ENCODE data around the gene CFAP74. TPM values are rescaled to one million over a fixed set of nuclear protein-coding genes. Genes with fewer than 3 reads are reported as not detected.

Gene CFAP74
- total RNA-seq, 1 donor from 2014 or later = not detected

DNA sequence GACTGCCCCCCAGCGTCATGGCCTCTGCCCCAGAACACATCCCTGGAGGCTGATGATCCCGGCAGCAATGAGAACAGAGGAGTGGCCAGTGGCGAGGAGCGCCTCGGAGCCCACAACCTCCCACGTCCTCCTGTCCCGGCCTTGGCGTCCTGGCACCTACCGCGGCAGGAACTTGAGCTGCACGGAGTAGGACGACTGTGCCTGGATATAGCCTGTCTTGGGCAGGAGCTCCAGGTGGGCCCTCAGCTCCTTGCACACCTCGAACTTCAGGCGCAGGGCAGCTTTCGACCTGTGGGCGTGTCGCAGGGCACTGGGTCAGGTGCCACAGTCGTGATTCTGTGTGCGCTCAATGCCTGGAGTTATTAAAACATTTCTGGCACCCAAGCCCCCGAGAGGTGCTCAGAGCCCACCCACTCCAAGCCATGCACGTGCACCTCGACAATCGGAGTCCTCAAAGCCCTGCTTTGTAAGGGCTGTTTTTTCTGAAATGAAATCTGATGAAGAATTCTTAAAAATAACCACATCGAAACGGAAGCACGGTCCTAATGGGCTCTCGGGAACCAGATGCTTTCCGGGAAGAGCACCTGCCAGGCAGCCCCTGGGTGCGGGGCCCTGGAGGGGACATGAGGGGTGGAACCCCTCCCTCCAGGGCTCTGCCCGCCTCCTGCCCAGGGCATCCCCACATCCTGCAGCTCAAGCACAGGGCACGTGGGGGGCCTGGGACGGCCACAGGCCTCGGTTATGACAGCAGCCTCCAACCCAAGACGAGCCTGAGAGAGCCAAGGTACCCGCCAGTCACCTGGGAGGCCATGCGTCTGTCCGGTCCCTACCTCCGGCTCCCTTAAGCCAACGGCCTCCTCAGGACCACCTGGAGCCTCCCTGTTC is 61.5 kb downstream of the CFAP74 start:
- DNase-seq (ENCODE audit: low read depth) = no peak
- TF ChIP-seq, protein P1, sequence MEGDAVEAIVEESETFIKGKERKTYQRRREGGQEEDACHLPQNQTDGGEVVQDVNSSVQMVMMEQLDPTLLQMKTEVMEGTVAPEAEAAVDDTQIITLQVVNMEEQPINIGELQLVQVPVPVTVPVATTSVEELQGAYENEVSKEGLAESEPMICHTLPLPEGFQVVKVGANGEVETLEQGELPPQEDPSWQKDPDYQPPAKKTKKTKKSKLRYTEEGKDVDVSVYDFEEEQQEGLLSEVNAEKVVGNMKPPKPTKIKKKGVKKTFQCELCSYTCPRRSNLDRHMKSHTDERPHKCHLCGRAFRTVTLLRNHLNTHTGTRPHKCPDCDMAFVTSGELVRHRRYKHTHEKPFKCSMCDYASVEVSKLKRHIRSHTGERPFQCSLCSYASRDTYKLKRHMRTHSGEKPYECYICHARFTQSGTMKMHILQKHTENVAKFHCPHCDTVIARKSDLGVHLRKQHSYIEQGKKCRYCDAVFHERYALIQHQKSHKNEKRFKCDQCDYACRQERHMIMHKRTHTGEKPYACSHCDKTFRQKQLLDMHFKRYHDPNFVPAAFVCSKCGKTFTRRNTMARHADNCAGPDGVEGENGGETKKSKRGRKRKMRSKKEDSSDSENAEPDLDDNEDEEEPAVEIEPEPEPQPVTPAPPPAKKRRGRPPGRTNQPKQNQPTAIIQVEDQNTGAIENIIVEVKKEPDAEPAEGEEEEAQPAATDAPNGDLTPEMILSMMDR (IDR thresholded peaks at IDR 0.05; ENCODE audit: insufficient read depth, low read length, poor library complexity, severe bottlenecking) = no peak
- Histone ChIP-seq H3K27me3 (ENCODE audit: control insufficient read depth, insufficient read depth, low read length) (peaks cover 20% of the 10 kb centered on the region), H3K36me3 (ENCODE audit: control insufficient read depth, insufficient read depth, low read length) (no peaks in the 10 kb centered on the region), H3K4me3 (ENCODE audit: low read depth, low read length) (no peak overlapping the region)

DNA sequence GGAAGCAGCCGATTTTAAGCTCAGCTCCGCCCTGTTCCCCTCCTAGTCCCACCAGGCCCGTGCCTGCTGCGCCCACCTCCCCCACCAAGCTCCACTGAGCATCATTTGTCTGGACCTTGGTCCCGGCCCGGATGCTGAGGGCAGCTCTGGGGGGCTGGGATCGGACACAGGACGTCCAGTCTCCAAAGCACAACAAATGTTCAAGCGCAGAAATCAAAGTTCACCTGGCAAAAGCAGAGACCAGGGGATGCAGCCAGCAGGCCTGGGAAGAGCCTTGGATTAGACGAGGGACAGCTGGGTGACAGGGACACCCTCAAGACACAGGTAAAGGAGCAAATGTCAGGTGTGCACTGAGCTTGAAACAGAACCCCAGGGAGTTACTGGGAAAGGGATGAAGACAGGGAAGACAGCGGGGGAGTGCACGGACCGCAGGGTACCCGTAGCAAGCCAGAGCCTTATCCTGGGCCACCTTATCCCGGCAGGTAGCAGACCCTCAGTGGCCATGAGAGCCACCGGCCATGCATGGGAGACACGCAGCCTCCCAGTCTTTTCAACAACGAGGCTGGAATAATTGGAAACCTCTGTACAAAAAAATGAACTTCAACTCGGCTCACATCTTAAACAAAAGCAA is 62.3 kb downstream of the CFAP74 start:
- no peak overlapping the region for H3K4me3 ChIP-seq (ENCODE audit: low read depth, low read length)
- DNase-seq (ENCODE audit: low read depth) = no peak
- no peaks in the 10 kb centered on the region for H3K36me3 ChIP-seq (ENCODE audit: control insufficient read depth, insufficient read depth, low read length)
- TF ChIP-seq, protein P1 (IDR thresholded peaks at IDR 0.05; ENCODE audit: insufficient read depth, low read length, poor library complexity, severe bottlenecking) = no peak
- H3K27me3 ChIP-seq (ENCODE audit: control insufficient read depth, insufficient read depth, low read length) = peaks cover 22% of the 10 kb centered on the region

DNA sequence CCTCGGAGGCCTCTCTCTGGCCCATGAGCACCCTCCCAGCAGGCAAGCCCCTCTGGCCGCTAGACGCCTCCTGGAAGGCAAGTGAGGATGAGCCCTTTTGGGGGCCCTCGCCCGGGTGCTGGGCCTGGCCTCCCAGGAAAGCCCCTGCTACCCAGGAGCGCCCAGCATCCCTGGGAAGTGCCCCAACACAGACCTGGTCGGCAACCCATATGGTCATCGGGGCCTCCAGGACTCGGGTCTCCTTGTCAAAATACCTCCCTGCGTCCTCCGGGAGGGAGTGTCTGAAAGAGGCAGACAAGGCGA is 63.5 kb downstream of the CFAP74 start:
- peaks cover 21% of the 10 kb centered on the region for H3K27me3 ChIP-seq (ENCODE audit: control insufficient read depth, insufficient read depth, low read length)
- no peak for DNase-seq (ENCODE audit: low read depth)
- TF ChIP-seq, protein P1 (IDR thresholded peaks at IDR 0.05; ENCODE audit: insufficient read depth, low read length, poor library complexity, severe bottlenecking) = no peak
- H3K36me3 ChIP-seq (ENCODE audit: control insufficient read depth, insufficient read depth, low read length) = no peaks in the 10 kb centered on the region
- no peak overlapping the region for H3K4me3 ChIP-seq (ENCODE audit: low read depth, low read length)

DNA sequence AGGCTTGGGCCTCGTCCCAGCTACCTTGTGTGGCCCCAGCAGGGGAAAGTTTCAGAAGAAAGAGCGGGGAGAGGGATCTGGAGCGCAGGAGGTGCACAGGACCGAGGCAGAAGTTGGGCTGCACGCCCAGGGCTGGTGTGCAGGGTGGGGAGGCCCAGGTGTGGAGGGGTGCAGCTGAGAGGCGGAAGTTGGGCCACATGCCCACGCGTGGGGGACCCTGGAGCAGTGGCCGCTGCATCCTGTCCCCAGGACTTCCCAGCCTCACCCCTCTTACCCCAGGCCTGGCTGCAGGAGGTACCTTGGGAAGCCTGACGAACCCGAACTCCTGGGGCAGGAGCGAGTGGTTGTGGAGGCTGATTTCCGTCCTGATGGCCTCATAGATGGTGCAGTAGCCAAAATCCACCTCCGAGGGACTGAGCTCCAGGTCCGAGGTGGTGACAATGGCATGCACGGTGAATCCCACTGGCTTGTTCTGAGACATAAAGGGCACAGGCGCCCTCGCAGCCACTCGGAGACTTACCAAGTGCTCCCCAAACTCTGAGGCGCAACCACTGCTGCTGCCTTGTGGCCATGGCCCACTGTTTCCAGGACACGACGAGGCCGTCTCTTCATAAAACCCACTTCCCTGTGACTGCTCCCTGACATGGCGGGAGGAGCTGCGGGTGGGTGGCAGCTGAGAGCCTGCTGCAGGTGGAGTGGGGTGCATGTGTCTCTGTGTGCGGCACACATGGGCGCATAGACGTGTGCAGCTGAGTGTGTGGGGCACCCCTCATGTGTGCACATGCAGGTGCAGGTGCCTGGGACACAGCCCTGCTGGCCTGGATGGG is 64.1 kb downstream of the CFAP74 start:
- TF ChIP-seq, protein P1 (IDR thresholded peaks at IDR 0.05; ENCODE audit: insufficient read depth, low read length, poor library complexity, severe bottlenecking) = no peak
- H3K27me3 ChIP-seq (ENCODE audit: control insufficient read depth, insufficient read depth, low read length) = peaks cover 21% of the 10 kb centered on the region

DNA sequence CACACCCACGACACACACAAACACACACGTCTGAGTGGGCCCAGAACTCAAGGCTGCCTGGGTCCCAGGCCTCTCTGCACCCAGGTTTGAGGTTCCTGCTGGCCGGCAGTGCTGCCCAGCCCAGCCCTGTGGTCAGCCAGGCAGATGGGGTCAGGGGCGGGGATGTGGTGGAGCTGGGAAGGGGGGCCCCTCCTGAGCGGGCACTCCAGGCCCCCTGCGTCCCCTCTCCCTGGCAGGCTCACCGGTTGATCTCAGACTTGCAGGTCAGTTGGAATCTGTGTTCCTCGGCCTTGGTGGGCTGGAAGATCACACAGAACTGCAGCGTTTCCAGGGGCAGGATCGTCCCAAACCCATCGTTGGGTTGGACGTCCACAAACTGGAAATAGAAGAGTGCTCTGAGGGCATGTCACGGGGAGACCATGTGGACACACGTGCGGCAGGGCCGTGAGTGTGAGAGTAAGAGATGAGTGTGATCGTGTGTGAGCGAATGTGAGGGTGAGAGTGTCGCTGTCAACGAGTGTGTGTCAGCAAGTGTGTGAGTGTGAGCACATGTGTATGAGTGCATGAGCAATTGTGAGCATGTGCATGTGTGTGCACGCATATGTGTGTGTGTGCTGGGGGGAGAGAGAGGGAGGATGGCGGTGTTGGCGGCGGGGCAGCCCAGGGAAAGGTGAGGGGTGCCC is 64.8 kb downstream of the CFAP74 start:
- Histone ChIP-seq H3K27me3 (ENCODE audit: control insufficient read depth, insufficient read depth, low read length) (peaks cover 21% of the 10 kb centered on the region), H3K4me3 (ENCODE audit: low read depth, low read length) (no peak overlapping the region), H3K36me3 (ENCODE audit: control insufficient read depth, insufficient read depth, low read length) (no peaks in the 10 kb centered on the region)
- no peak for DNase-seq (ENCODE audit: low read depth)
- TF ChIP-seq, protein P1 (IDR thresholded peaks at IDR 0.05; ENCODE audit: insufficient read depth, low read length, poor library complexity, severe bottlenecking) = no peak

More for the DNA sequence above, 64.1 kb downstream of the CFAP74 start:
- DNase-seq (ENCODE audit: low read depth) = no peak
- no peaks in the 10 kb centered on the region for H3K36me3 ChIP-seq (ENCODE audit: control insufficient read depth, insufficient read depth, low read length)
- no peak overlapping the region for H3K4me3 ChIP-seq (ENCODE audit: low read depth, low read length)

All from kidney epithelial cell (primary cell).